HG02759 (cell line): ENCODE results near the gene SPSB2.
"Not testable (repeated sequence)": the region's sequence is repeated elsewhere in the genome, so short reads cannot be mapped to it uniquely, and the experiment has no call there.

Experiments
- ATAC-seq: cut with Tn5 transposase; IDR thresholded peaks from one replicate; pipeline ENCODE4 v1.9.1; 2021; ENCODE audit warnings: mild to moderate bottlenecking, moderate library complexity; ENCODE audit not compliant: unreplicated experiment

Gene SPSB2

GRCh38 chr12:6873094-6874014 lies at the start of gene SPSB2:
Gene SPSB2 (minus strand): TSS chr12:6873303. CDS start chr12:6872901, 402 bp downstream.
- ATAC-seq: peak; percentile 86

DNA sequence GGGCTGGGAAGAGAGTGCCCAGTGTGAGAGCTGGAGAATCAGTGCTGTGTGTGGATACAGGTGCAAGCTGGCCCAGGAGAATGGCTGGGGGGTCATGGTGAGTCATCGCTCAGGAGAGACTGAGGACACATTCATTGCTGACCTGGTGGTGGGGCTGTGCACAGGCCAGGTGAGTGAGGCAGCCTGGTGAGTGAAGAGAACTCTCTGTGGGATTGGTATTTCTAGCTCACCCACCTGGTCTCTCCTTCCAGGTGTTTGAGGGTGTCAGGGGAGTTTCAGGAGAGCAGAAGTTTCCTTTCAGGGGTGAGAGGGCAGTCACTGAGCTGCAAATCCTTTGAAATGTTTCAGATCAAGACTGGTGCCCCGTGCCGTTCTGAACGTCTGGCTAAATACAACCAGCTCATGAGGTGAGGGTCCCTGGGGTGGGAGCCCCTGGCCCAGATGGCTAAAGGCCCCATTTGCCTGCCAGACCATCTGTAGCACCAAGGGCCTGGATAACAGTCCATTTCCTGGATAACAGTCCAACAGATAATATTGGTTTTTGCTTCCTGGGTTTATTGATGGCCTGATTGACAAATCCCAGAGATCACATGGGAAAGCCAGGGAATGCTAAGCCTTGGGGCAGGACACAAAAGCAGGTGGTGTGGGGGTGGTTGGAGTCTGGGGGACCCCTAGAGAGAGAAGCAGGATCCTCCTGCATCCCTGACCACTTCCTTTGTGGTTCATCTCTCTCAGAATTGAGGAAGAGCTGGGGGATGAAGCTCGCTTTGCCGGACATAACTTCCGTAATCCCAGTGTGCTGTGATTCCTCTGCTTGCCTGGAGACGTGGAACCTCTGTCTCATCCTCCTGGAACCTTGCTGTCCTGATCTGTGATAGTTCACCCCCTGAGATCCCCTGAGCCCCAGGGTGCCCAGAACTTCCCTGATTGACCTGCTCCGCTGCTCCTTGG lies 49.2 kb upstream of the SPSB2 start:
- peak; percentile 39 for ATAC-seq

DNA sequence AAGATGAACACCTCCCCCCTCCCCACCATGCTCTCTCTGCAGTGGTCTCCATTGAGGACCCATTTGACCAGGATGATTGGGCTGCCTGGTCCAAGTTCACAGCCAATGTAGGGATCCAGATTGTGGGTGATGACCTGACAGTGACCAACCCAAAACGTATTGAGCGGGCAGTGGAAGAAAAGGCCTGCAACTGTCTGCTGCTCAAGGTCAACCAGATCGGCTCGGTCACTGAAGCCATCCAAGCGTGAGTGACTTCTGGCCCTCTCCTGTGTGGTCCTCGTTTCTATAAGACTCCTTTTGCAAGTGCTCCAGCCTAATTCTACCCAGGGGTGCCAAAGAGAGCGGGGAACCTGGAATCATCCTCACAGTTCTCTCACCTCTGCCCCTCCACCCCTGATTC lies 48.4 kb upstream of the SPSB2 start:
- no peak for ATAC-seq

DNA sequence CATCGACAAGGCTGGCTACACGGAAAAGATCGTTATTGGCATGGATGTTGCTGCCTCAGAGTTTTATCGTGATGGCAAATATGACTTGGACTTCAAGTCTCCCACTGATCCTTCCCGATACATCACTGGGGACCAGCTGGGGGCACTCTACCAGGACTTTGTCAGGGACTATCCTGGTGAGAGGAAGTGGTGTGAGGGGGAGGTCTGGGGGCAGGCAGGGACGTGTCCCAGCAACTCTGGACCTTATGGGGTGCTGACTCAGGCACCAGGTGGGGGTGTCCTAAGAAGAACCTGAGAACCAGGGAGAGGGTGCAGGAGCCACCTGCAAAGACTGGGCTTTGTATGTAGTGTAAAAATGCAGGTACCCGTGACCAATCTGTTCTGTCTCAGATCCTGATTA lies 46.5 kb upstream of the SPSB2 start:
- ATAC-seq: no peak

DNA sequence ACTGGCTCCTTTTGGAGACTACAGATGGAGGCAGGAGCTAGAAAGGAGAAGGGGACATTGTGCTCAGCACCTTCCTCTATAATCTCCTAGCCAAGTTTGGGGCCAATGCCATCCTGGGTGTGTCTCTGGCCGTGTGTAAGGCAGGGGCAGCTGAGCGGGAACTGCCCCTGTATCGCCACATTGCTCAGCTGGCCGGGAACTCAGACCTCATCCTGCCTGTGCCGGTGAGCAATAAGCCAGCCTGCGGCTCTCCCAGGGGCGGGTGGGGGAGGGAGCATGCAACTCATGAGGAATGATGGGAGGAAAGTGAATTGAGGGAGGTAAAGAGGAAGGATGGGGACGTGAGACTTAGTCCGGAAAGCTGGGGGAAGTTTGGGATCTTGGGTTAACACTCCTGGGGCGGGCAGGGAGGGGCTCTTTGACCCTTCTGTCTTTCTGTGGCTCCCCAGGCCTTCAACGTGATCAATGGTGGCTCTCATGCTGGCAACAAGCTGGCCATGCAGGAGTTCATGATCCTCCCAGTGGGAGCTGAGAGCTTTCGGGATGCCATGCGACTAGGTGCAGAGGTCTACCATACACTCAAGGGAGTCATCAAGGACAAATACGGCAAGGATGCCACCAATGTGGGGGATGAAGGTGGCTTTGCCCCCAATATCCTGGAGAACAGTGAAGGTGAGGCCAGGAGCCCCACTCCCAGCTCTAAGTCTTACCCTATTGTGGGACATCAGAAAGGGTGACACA lies 44.6 kb upstream of the SPSB2 start:
- ATAC-seq: no peak

- no peak for ATAC-seq
These were observed 43.5 kb upstream of the SPSB2 start for GRCh38 chr12:6916426-6917200.

DNA sequence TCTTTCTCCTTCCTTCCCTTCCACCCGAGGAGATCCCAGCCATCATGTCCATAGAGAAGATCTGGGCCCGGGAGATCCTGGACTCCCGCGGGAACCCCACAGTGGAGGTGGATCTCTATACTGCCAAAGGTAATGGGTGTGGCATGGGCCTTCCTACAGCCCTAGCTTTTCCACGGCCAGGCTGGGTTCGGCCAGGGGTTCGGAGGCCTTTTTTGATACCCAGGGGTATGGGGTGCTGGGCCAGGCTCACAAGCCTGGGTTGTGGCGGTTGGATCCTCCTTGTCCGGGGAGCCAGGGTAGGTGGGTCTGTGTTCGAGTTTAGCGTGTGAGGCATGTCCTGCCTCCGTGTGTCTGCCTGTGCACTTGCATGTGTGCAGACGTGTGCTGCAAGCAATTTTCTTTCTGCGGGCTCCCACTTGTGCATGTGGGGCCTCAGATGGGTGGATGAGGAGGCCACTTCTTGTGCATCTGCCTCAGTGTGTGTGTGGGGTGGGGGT lies 42.7 kb upstream of the SPSB2 start:
- ATAC-seq: no peak

- ATAC-seq: no peak
These were observed 42.1 kb upstream of the SPSB2 start for GRCh38 chr12:6914947-6915788.

GRCh38 chr12:6914246-6914946 lies 41.3 kb upstream of the SPSB2 start, which contains the start of gene ENO2:
Gene ENO2 (plus strand): TSS chr12:6914580. CDS start chr12:6915833, 1,253 bp downstream.
- ATAC-seq: peak; percentile 79

GRCh38 chr12:6912164-6912935 lies 39.2 kb upstream of the SPSB2 start:
- ATAC-seq: no peak

GRCh38 chr12:6909421-6910145 lies 36.5 kb upstream of the SPSB2 start:
- no peak for ATAC-seq

- ATAC-seq: not testable (repeated sequence)
These were observed 35.0 kb upstream of the SPSB2 start for GRCh38 chr12:6908141-6908540.

GRCh38 chr12:6905414-6906040 lies 32.4 kb upstream of the SPSB2 start:
- no peak for ATAC-seq

GRCh38 chr12:6904280-6905276 lies 31.5 kb upstream of the SPSB2 start, which contains the start of gene LRRC23:
Gene LRRC23 (plus strand): TSS chr12:6904822. CDS start chr12:6905634, 812 bp downstream.
- peak; percentile 97 for ATAC-seq

DNA sequence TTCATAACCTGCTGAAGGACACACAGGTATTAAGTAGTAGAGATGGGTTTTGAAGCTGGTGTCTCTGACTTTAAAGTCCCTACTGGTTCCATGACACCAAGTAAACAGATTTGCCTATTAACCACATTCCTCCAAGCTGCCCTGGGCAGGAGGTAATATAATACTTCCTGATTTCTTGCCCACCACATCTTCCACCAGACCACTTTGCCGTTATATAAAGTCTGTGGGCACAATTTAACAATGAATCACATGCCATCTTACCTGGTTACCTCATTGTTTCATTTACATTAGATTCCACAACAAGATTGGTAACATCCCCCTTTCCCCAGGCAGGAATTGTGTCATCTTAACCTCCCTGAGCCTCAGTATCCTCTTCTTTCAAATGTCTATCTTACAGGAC lies 30.6 kb upstream of the SPSB2 start:
- ATAC-seq: no peak
